GM18951 (cell line): Measurements from ENCODE around the gene TTLL4.

Experiments
- POLR2A ChIP-seq: IDR thresholded peaks from 4 replicates; pipeline ENCODE4 v1.6.1; 2011; ENCODE audit warnings: mild to moderate bottlenecking; ENCODE audit not compliant: insufficient read length, insufficient read depth; ENCODE audit errors: extremely low read depth
- in situ Hi-C: fragments of 300-500 bp; cut with MboI; formaldehyde crosslinking; loops from one replicate; pipeline ENCODE4 v1.12.0; 2022; ENCODE audit warnings: low sequenced_read_pairs, mixed read lengths, inconsistent platforms; ENCODE audit not compliant: unreplicated experiment

TTLL4 gene

GRCh38 chr2:218799990-218800389 is 89.4 kb downstream of the TTLL4 start:
- no peak for TF ChIP-seq POLR2A
- in situ Hi-C loops, result no loop called here

DNA sequence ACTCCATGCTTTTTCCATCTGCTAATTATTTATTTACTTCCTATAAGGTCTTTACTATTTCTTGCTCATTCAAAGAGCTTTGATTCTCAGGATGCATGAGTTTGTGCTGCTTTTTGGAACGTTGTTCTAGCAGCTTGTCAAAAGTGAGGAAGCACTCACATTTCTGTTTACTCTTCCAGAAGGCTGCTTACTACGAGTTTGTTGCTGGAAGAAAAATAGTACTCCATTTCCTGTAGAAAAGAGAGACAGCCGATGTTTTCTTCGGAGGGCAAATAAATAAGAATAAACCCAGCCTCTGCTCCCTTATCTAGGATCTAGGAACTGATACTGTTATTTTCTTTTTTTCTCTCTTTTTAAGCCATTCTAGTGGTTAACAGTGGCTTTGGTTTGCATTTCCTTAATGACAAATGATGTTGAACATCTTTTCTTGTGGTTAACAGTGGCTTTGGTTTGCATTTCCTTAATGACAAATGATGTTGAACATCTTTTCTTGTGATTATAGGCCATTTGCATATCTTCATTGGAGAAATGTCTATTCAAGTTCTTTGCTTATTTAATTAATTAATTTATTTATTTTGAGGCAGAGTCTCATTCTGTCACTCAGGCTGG is 91.9 kb downstream of the TTLL4 start:
- in situ Hi-C loops, result no loop called here
- no peak for TF ChIP-seq POLR2A

- TF ChIP-seq POLR2A, result no peak
- in situ Hi-C loops, result no loop called here
Observed at GRCh38 chr2:218804817-218805216, 94.2 kb downstream of the TTLL4 start.
